Measurements from ENCODE around the gene IFITM1. TPM values are rescaled to one million over a fixed set of nuclear protein-coding genes. Genes with fewer than 3 reads are reported as not detected.

The IFITM1 gene
- total RNA-seq, 1 donor from 2014 or later = 526 TPM

- no peak overlapping the region for H3K27ac Mint-ChIP-seq (ENCODE audit: unreplicated experiment)
These were observed 22.3 kb upstream of the IFITM1 start for GRCh38 chr11:291281-292210.

GRCh38 chr11:292211-293121, 21.4 kb upstream of the IFITM1 start:
- Histone ChIP-seq H3K4me1 (ENCODE audit: insufficient read depth, low read length) (peaks cover 6% of the 10 kb centered on the region), H3K4me2 (ENCODE audit: low read length) (no peak overlapping the region), H3K9me3 (ENCODE audit: insufficient read depth, low read depth, low read length) (no peaks in the 10 kb centered on the region), H3K27me3 (ENCODE audit: insufficient read depth, low read length) (peaks cover 9% of the 10 kb centered on the region), H4K20me1 (ENCODE audit: insufficient read depth, low read length) (no peaks in the 10 kb centered on the region), H3K9ac (ENCODE audit: low read length) (no peak overlapping the region), H3K79me2 (ENCODE audit: insufficient read depth, low read length) (no peaks in the 10 kb centered on the region), H2AFZ (ENCODE audit: low read depth, low read length) (no peak overlapping the region), H3K36me3 (ENCODE audit: insufficient read depth, low read length) (no peaks in the 10 kb centered on the region), H3K4me3 (ENCODE audit: insufficient read depth, low read depth, low read length) (no peak overlapping the region), H3K27ac (ENCODE audit: low read depth, low read length) (no peak overlapping the region)
- Mint-ChIP-seq H3K4me3 (ENCODE audit: unreplicated experiment) (no peak overlapping the region), H3K9me3 (ENCODE audit: unreplicated experiment) (no peaks in the 10 kb centered on the region), H3K4me1 (ENCODE audit: low read depth, unreplicated experiment) (peaks cover under 1% of the 10 kb centered on the region), H3K27me3 (ENCODE audit: low read depth, unreplicated experiment) (peaks cover 14% of the 10 kb centered on the region), H3K36me3 (ENCODE audit: low read depth, unreplicated experiment) (peaks cover 4% of the 10 kb centered on the region), H3K27ac (ENCODE audit: unreplicated experiment) (no peak overlapping the region)
- no peak for DNase-seq (ENCODE audit: low read depth)
- no peak for TF ChIP-seq CTCF (IDR thresholded peaks at IDR 0.05; ENCODE audit: insufficient read depth, low read depth, low read length)
- no peak for FAIRE-seq

More at GRCh38 chr11:291281-292210, 22.3 kb upstream of the IFITM1 start:
- no peak overlapping the region for H3K4me3 ChIP-seq (ENCODE audit: insufficient read depth, low read depth, low read length)
- H3K4me2 ChIP-seq (ENCODE audit: low read length) = no peak overlapping the region
- no peak overlapping the region for H3K9ac ChIP-seq (ENCODE audit: low read length)
- H3K27me3 ChIP-seq (ENCODE audit: insufficient read depth, low read length) = peaks cover 9% of the 10 kb centered on the region
- H3K27me3 Mint-ChIP-seq (ENCODE audit: low read depth, unreplicated experiment) = peaks cover 18% of the 10 kb centered on the region
- H3K79me2 ChIP-seq (ENCODE audit: insufficient read depth, low read length) = no peaks in the 10 kb centered on the region
- peak overlapping the region; percentile 68 for H3K4me3 Mint-ChIP-seq (ENCODE audit: unreplicated experiment)
- no peak overlapping the region for H2AFZ ChIP-seq (ENCODE audit: low read depth, low read length)
- H3K36me3 Mint-ChIP-seq (ENCODE audit: low read depth, unreplicated experiment) = peaks cover 4% of the 10 kb centered on the region
- no peaks in the 10 kb centered on the region for H4K20me1 ChIP-seq (ENCODE audit: insufficient read depth, low read length)
- no peak for FAIRE-seq
- H3K27ac ChIP-seq (ENCODE audit: low read depth, low read length) = no peak overlapping the region
- no peaks in the 10 kb centered on the region for H3K9me3 Mint-ChIP-seq (ENCODE audit: unreplicated experiment)
- H3K36me3 ChIP-seq (ENCODE audit: insufficient read depth, low read length) = no peaks in the 10 kb centered on the region
- no peaks in the 10 kb centered on the region for H3K9me3 ChIP-seq (ENCODE audit: insufficient read depth, low read depth, low read length)
- TF ChIP-seq CTCF (IDR thresholded peaks at IDR 0.05; ENCODE audit: insufficient read depth, low read depth, low read length) = no peak
- TF ChIP-seq EZH2 (IDR thresholded peaks at IDR 0.05; ENCODE audit: insufficient read depth, low read length) = no peak
- H3K4me1 ChIP-seq (ENCODE audit: insufficient read depth, low read length) = peaks cover 6% of the 10 kb centered on the region
- no peak for DNase-seq (ENCODE audit: low read depth)
- no peaks in the 10 kb centered on the region for H3K4me1 Mint-ChIP-seq (ENCODE audit: low read depth, unreplicated experiment)
